ENCODE data around the gene ATP11B.

The ATP11B gene

DNA sequence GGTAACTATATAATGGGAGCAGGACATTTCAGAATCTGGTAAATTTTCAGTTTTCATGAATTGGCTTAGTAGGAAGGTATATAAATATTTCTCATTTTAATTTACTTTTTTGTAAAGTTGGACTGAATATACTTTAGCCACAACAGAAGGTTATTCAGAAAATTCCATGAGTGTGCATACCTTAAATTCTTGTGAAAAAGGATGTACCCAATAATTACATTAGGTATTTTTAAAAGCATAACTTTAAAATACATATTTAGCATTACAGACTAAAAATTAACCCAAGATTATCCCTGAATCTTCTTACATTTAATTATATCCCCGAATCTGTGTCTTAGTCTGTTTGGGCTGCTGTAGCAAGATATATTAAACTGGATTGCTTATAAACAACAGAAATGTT, 24.9 kb upstream of the ATP11B start:
- Histone ChIP-seq H3K4me3 (ENCODE audit: low read depth, low read length) (no peak overlapping the region), H3K4me1 (ENCODE audit: control insufficient read depth, insufficient read depth, low read length) (no peaks in the 10 kb centered on the region), H3K27ac (ENCODE audit: extremely low read depth, low read depth, low read length) (no peak overlapping the region), H3K9me3 (ENCODE audit: control insufficient read depth, insufficient read depth, low read depth, low read length) (no peaks in the 10 kb centered on the region), H3K36me3 (ENCODE audit: control insufficient read depth in 2 of 2, insufficient read depth in 1 of 2, low read length in 2 of 2) (no peaks in the 10 kb centered on the region)
- ChIA-PET CTCF (no interaction called here), POLR2A (no interaction called here)
- TF ChIP-seq, protein P1, sequence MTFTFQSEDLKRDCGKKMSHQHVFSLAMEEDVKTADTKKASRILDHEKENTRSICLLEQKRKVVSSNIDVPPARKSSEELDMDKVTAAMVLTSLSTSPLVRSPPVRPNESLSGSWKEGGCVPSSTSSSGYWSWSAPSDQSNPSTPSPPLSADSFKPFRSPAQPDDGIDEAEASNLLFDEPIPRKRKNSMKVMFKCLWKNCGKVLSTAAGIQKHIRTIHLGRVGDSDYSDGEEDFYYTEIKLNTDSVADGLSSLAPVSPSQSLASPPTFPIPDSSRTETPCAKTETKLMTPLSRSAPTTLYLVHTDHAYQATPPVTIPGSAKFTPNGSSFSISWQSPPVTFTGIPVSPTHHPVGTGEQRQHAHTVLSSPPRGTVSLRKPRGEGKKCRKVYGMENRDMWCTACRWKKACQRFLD (tag by site-specific recombination; IDR thresholded peaks at IDR 0.05) = no peak
- TF ChIP-seq ZNF654 (tag by site-specific recombination; IDR thresholded peaks at IDR 0.05; ENCODE audit: low read depth) (no peak), ZNF292 (tag by site-specific recombination; IDR thresholded peaks at IDR 0.05; ENCODE audit: borderline replicate concordance, low read depth) (no peak), ZNF18 (tag by site-specific recombination; IDR thresholded peaks at IDR 0.05) (no peak), ZNF501 (tag by site-specific recombination; IDR thresholded peaks at IDR 0.05) (no peak), ZSCAN30 (tag by site-specific recombination; IDR thresholded peaks at IDR 0.05) (no peak), FEZF1 (tag by site-specific recombination; IDR thresholded peaks at IDR 0.05) (no peak), MZF1 (tag by site-specific recombination; IDR thresholded peaks at IDR 0.05; ENCODE audit: borderline replicate concordance) (no peak), ZNF48 (tag by site-specific recombination; IDR thresholded peaks at IDR 0.05) (no peak), ZNF621 (tag by site-specific recombination; IDR thresholded peaks at IDR 0.05) (no peak), ZNF449 (tag by site-specific recombination; IDR thresholded peaks at IDR 0.05) (no peak), ZNF248 (tag by site-specific recombination; IDR thresholded peaks at IDR 0.05) (no peak), KLF17 (tag by site-specific recombination; IDR thresholded peaks at IDR 0.05) (no peak), REST (tag by site-specific recombination; IDR thresholded peaks at IDR 0.05) (no peak), ZNF626 (tag by site-specific recombination; IDR thresholded peaks at IDR 0.05) (no peak), WT1 (tag by site-specific recombination; IDR thresholded peaks at IDR 0.05) (no peak), ZNF433 (tag by site-specific recombination; IDR thresholded peaks at IDR 0.05; ENCODE audit: low read depth) (no peak), HIC1 (tag by site-specific recombination; IDR thresholded peaks at IDR 0.05) (no peak), ZNF521 (tag by site-specific recombination; IDR thresholded peaks at IDR 0.05) (no peak)
- TF ChIP-seq, protein P2, sequence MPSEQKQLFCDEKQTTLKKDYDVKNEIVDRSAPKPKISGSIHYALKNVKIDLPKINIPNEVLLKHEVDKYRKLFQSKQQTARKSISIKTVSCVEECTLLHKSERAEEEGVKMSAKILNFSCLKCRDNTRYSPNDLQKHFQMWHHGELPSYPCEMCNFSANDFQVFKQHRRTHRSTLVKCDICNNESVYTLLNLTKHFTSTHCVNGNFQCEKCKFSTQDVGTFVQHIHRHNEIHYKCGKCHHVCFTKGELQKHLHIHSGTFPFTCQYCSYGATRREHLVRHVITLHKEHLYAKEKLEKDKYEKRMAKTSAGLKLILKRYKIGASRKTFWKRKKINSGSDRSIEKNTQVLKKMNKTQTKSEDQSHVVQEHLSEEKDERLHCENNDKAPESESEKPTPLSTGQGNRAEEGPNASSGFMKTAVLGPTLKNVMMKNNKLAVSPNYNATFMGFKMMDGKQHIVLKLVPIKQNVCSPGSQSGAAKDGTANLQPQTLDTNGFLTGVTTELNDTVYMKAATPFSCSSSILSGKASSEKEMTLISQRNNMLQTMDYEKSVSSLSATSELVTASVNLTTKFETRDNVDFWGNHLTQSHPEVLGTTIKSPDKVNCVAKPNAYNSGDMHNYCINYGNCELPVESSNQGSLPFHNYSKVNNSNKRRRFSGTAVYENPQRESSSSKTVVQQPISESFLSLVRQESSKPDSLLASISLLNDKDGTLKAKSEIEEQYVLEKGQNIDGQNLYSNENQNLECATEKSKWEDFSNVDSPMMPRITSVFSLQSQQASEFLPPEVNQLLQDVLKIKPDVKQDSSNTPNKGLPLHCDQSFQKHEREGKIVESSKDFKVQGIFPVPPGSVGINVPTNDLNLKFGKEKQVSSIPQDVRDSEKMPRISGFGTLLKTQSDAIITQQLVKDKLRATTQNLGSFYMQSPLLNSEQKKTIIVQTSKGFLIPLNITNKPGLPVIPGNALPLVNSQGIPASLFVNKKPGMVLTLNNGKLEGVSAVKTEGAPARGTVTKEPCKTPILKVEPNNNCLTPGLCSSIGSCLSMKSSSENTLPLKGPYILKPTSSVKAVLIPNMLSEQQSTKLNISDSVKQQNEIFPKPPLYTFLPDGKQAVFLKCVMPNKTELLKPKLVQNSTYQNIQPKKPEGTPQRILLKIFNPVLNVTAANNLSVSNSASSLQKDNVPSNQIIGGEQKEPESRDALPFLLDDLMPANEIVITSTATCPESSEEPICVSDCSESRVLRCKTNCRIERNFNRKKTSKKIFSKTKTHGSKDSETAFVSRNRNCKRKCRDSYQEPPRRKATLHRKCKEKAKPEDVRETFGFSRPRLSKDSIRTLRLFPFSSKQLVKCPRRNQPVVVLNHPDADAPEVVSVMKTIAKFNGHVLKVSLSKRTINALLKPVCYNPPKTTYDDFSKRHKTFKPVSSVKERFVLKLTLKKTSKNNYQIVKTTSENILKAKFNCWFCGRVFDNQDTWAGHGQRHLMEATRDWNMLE (tag by site-specific recombination; conservative IDR thresholded peaks at IDR 0.05; ENCODE audit: low read depth) = no peak

Measured in HEK293 (cell line).